GM12878 (cell line): ENCODE data around the gene DDO. TPM values are rescaled to one million over a fixed set of nuclear protein-coding genes. Genes with fewer than 3 reads are reported as not detected.
"Not testable (repeated sequence)": the region's sequence is repeated elsewhere in the genome, so short reads cannot be mapped to it uniquely, and the experiment has no call there.

Experiments used
- ATAC-seq: fragments of 200-7000 bp; cut with Tn5 transposase; 3 replicates; pipeline ENCODE4 v1.9.1; 2020; ENCODE audit warnings: mild to moderate bottlenecking, moderate library complexity
- BruUV-seq: library from RNA; stranded (reverse); fragments of 400-500 nt; replicated peaks from 2 replicates; lab custom pipeline; 2021; lab: Mats Ljungman, UMichigan
- CTCF ChIA-PET: fragments of 300-600 bp; sonication (Branson Sonifier 250); formaldehyde crosslinking; extraction: SDS; loops from one replicate; lab custom pipeline; 2021; ENCODE audit warnings: inconsistent platforms; lab: Yijun Ruan, JAX
- POLR2A ChIA-PET: fragments of 350-600 bp; formaldehyde crosslinking; extraction: SDS; loops from one replicate; lab custom pipeline; 2021; ENCODE audit warnings: inconsistent platforms; lab: Charles Lee
- RAD21 ChIA-PET: fragments of 300-600 bp; sonication (Branson Sonifier 250); formaldehyde crosslinking; loops from one replicate; lab custom pipeline; 2023; ENCODE audit warnings: antibody characterized with exemption; ENCODE audit not compliant: unreplicated experiment; lab: Charles Lee
- SMC1A ChIA-PET: fragments of 300-600 bp; sonication (Branson Sonifier 250); formaldehyde crosslinking; loops from one replicate; lab custom pipeline; 2023; ENCODE audit not compliant: unreplicated experiment, uncharacterized antibody; lab: Charles Lee
- DNase-seq: peaks from one replicate; pipeline ENCODE4 v3.0.0-alpha.2; 2011; ENCODE audit warnings: low read depth, low spot score
- FAIRE-seq: peaks from 3 replicates; lab custom pipeline; 2011; peaks lifted over from hg19 to GRCh38; lab: Jason Lieb, UNC
- H2AFZ ChIP-seq: 2 replicates; pipeline ENCODE4 v1.6.0; 2011; ENCODE audit warnings: low read depth, low read length, control low read depth; ENCODE audit not compliant: control insufficient read depth
- H3K27ac ChIP-seq: 2 replicates; pipeline ENCODE4 v1.5.1; 2011; ENCODE audit warnings: control low read depth; ENCODE audit not compliant: control insufficient read depth, insufficient read depth
- H3K27me3 ChIP-seq, 2 experiments: replicated peaks in 1 of 2; 2 replicates each; pipeline versions ENCODE4 v1.6.0 to v1.6.1; 2011; ENCODE audit warnings: low read length in 1 of 2; ENCODE audit not compliant: control insufficient read depth in 2 of 2, insufficient read depth in 2 of 2
- H3K36me3 ChIP-seq, 2 experiments: 2 replicates each; pipeline ENCODE4 v1.5.1; 2011; ENCODE audit warnings: low read length in 1 of 2; ENCODE audit not compliant: control insufficient read depth in 2 of 2, insufficient read depth in 2 of 2
- H3K4me1 ChIP-seq: 2 replicates; pipeline ENCODE4 v1.6.1; 2011; ENCODE audit warnings: mild to moderate bottlenecking, low read length, moderate library complexity, mixed read lengths; ENCODE audit not compliant: control insufficient read depth, insufficient read depth
- H3K4me2 ChIP-seq: 2 replicates; pipeline ENCODE4 v1.6.0; 2011; ENCODE audit warnings: control low read depth; ENCODE audit not compliant: control insufficient read depth, insufficient read depth
- H3K4me3 ChIP-seq: fragments of 200-600 bp; sonication (generic); 2 replicates; pipeline ENCODE4 v1.5.1; 2016
- H3K79me2 ChIP-seq: 2 replicates; pipeline ENCODE4 v1.6.0; 2011; ENCODE audit warnings: low read length; ENCODE audit not compliant: control insufficient read depth, insufficient read depth
- H3K9ac ChIP-seq: 2 replicates; pipeline ENCODE4 v1.8.0; 2011; ENCODE audit warnings: low read length, control low read depth, mixed read lengths; ENCODE audit not compliant: control insufficient read depth, insufficient read depth
- H3K9me3 ChIP-seq: replicated peaks from 3 replicates; pipeline ENCODE4 v1.5.1; 2011; ENCODE audit warnings: mild to moderate bottlenecking, low read length; ENCODE audit not compliant: control insufficient read depth, insufficient read depth
- H4K20me1 ChIP-seq: 2 replicates; pipeline ENCODE4 v1.6.0; 2011; ENCODE audit not compliant: control insufficient read depth, insufficient read depth
- RAD21 ChIP-seq: IDR thresholded peaks from 2 replicates; pipeline ENCODE4 v1.6.1; 2011; ENCODE audit warnings: mild to moderate bottlenecking, low read depth, low read length, moderate library complexity; ENCODE audit not compliant: insufficient read depth
- SMC3 ChIP-seq: IDR thresholded peaks from 2 replicates; pipeline ENCODE4 v1.6.1; 2011; ENCODE audit warnings: low read length, improper control_type of control experiment, borderline replicate concordance
- WGBS: methylation state at CpG from one replicate; pipeline ENCODE4 v1.1.6; 2016; ENCODE audit warnings: low lambda C conversion rate; ENCODE audit not compliant: insufficient replicate concordance, insufficient coverage; ENCODE audit errors: missing lambda C conversion rate; 5-methylcytosine and 5-hydroxymethylcytosine counted together
- in situ Hi-C: fragments of 300-500 bp; cut with MboI; formaldehyde crosslinking; loops from 9 replicates; pipeline ENCODE4 v1.14.3; 2018; ENCODE audit warnings: mixed read lengths
- intact Hi-C: fragments of 100-400 bp; cut with micrococcal nuclease; formaldehyde crosslinking; loops from one replicate; pipeline ENCODE4 v1.14.2; 2022; ENCODE audit not compliant: unreplicated experiment
- polyA plus RNA-seq, 11 experiments: library from polyadenylated mRNA; depleted of rRNA in 4 of 11; unstranded in 6 of 11; stranded (reverse) in 5 of 11; fragments of >200 nt; fragmentation: Nextera tagmentation in 4 of 11; fragmentation: Illumina TruSeq in 1 of 11; extraction: Ambion mirVana in 4 of 11; extraction: Trizol in 1 of 11; gene quantifications; 1 replicate in 1 of 11; 2 replicates in 10 of 11; pipeline versions ENCODE4 v1.2.1 to v1.2.3, GENCODE V29; 2011 to 2016; ENCODE audit warnings: inconsistent platforms in 2 of 11, missing spikeins in 2 of 11, low read depth in 1 of 11
- total RNA-seq, 4 experiments: library from RNA; depleted of rRNA in 3 of 4; stranded (reverse); fragments of >200 nt in 3 of 4; fragmentation: Illumina TruSeq in 1 of 4; extraction: Trizol in 1 of 4; gene quantifications; 2 replicates each; pipeline versions ENCODE4 v1.2.1 to v1.2.3, GENCODE V29; 2013 to 2021
- TF ChIP-seq, protein P1 (sequence below): IDR thresholded peaks from 2 replicates; pipeline ENCODE4 v1.6.1; 2012; ENCODE audit warnings: mild to moderate bottlenecking, low read depth, low read length
- TF ChIP-seq, protein P2 (sequence below), 3 experiments: IDR thresholded peaks in 2 of 3; conservative IDR thresholded peaks in 1 of 3; 2 replicates each; pipeline ENCODE4 v1.5.1; 2011; ENCODE audit warnings: low read depth in 3 of 3, low read length in 3 of 3, mild to moderate bottlenecking in 3 of 3, control low read depth in 2 of 3, moderate library complexity in 2 of 3, inconsistent platforms in 1 of 3, mixed read lengths in 1 of 3; ENCODE audit not compliant: control insufficient read depth in 2 of 3, insufficient read depth in 1 of 3; ENCODE audit errors: extremely low read depth in 1 of 3

The DDO gene
- total and polyA plus RNA-seq, 10 of the 15 experiments (the other 5 are each of a cell fraction or from before 2014, with no cell fraction given) = 0.04 to 0.14 (median 0.09) TPM; not detected in 6

- TF ChIP-seq, protein P1, sequence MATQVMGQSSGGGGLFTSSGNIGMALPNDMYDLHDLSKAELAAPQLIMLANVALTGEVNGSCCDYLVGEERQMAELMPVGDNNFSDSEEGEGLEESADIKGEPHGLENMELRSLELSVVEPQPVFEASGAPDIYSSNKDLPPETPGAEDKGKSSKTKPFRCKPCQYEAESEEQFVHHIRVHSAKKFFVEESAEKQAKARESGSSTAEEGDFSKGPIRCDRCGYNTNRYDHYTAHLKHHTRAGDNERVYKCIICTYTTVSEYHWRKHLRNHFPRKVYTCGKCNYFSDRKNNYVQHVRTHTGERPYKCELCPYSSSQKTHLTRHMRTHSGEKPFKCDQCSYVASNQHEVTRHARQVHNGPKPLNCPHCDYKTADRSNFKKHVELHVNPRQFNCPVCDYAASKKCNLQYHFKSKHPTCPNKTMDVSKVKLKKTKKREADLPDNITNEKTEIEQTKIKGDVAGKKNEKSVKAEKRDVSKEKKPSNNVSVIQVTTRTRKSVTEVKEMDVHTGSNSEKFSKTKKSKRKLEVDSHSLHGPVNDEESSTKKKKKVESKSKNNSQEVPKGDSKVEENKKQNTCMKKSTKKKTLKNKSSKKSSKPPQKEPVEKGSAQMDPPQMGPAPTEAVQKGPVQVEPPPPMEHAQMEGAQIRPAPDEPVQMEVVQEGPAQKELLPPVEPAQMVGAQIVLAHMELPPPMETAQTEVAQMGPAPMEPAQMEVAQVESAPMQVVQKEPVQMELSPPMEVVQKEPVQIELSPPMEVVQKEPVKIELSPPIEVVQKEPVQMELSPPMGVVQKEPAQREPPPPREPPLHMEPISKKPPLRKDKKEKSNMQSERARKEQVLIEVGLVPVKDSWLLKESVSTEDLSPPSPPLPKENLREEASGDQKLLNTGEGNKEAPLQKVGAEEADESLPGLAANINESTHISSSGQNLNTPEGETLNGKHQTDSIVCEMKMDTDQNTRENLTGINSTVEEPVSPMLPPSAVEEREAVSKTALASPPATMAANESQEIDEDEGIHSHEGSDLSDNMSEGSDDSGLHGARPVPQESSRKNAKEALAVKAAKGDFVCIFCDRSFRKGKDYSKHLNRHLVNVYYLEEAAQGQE = no peak
Observed at GRCh38 chr6:110458476-110458875, 43.1 kb upstream of the DDO start (continued).

DNA sequence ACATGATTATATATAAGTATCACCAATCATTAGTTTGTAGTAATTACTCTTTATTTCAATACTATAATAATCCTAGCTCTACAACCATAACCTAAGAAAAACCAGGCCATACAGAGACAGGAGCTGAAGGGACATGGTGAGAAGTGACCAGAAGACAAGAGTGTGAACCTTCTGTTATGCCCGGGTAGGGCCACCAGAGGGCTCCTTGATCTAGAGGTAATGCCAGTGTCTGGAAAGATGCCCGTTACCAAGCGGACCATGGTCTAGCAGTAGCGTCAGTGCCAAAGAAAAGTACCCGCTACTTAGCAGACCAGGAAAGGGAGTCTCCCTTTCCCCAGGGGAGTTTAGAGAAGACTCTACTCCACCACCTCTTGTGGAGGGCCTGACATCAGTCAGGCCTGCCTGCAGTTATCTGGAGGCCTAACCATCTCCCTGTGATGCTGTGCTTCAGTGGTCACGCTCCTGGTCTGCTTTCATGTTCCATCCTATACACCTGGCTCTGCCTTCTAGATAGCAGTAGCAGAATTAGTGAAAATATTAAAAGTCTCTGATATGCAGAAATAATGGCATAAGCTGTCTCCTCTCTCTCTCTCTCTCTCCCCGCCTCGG lies 42.3 kb upstream of the DDO start:
- TF ChIP-seq RAD21 (peak; percentile 30; the same call in 1 of the 2 replicates), SMC3 (peak; percentile 30; the same call in 1 of the 2 replicates)
- TF ChIP-seq, protein P2, sequence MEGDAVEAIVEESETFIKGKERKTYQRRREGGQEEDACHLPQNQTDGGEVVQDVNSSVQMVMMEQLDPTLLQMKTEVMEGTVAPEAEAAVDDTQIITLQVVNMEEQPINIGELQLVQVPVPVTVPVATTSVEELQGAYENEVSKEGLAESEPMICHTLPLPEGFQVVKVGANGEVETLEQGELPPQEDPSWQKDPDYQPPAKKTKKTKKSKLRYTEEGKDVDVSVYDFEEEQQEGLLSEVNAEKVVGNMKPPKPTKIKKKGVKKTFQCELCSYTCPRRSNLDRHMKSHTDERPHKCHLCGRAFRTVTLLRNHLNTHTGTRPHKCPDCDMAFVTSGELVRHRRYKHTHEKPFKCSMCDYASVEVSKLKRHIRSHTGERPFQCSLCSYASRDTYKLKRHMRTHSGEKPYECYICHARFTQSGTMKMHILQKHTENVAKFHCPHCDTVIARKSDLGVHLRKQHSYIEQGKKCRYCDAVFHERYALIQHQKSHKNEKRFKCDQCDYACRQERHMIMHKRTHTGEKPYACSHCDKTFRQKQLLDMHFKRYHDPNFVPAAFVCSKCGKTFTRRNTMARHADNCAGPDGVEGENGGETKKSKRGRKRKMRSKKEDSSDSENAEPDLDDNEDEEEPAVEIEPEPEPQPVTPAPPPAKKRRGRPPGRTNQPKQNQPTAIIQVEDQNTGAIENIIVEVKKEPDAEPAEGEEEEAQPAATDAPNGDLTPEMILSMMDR (IDR thresholded peaks at IDR 0.05 in 2 of 3, conservative IDR thresholded peaks at IDR 0.05 in 1 of 3; ENCODE audit: control insufficient read depth in 2 of 3, extremely low read depth in 1 of 3, insufficient read depth in 1 of 3, low read depth in 3 of 3, low read length in 3 of 3) = peak; percentile 40 to 75 (median 45)
- SMC1A ChIA-PET = interaction anchor here (0.6 to 1.0 kb wide), 2 partner anchors 83 to 323 kb away, joined by 3 read pairs; no protein-coding TSS in a partner anchor
- FAIRE-seq, H3K9me3 ChIP-seq, RAD21 ChIA-PET, H3K4me2 ChIP-seq, H3K4me3 ChIP-seq, H3K36me3 ChIP-seq, H3K79me2 ChIP-seq, BruUV-seq, H3K27ac ChIP-seq, POLR2A ChIA-PET, H3K4me1 ChIP-seq, H3K27me3 ChIP-seq, H2AFZ ChIP-seq, H3K9ac ChIP-seq, DNase-seq, H4K20me1 ChIP-seq, in situ Hi-C loops: not testable (repeated sequence)
- CTCF ChIA-PET = interaction anchor here (0.6 to 1.5 kb wide), 4 partner anchors 133 to 493 kb away, joined by 3 to 4 read pairs (median 4); no protein-coding TSS in a partner anchor
- 31% methylated on average over 8 of the region's 8 CpGs for WGBS
- peak; percentile 73 for ATAC-seq
- intact Hi-C loops = loop anchor here (5.0 kb wide), 1 partner anchor 490 kb away; no protein-coding TSS in a partner anchor
